ENCODE results near the gene SRCAP. TPM values are rescaled to one million over a fixed set of nuclear protein-coding genes. Genes with fewer than 3 reads are reported as not detected.

Gene SRCAP
- total and polyA plus RNA-seq, 2 of the 8 experiments (the other 6 are each of a cell fraction or from before 2014, with no cell fraction given): 5.5 to 54.3 TPM

GRCh38 chr16:30657866-30658730, 40.9 kb upstream of the SRCAP start, which contains the start of gene FBRS:
TSS of gene FBRS (plus strand) at chr16:30658431. CDS start at chr16:30659519, 1,088 bp downstream.
- FAIRE-seq: peak; percentile 89
- Histone ChIP-seq H3K36me3 (ENCODE audit: control insufficient read depth in 2 of 4, insufficient read depth in 4 of 4, low read length in 3 of 4) (peaks cover 0 to 3% (median 0%) of the 10 kb centered on the region in 4 experiments; a peak in 3 of 8 replicates), H3K4ac (replicated peaks; ENCODE audit: insufficient read length, low read depth, low read length) (no peak within 1 kb of the TSS)
- TF ChIP-seq MAFK (IDR thresholded peaks at IDR 0.05; ENCODE audit: low read depth, low read length) (no peak), CBX8 (IDR thresholded peaks at IDR 0.05; ENCODE audit: borderline replicate concordance, low read depth, low read length) (no peak), HDAC6 (IDR thresholded peaks at IDR 0.05; ENCODE audit: low read depth, low read length) (no peak), SP4 (IDR thresholded peaks at IDR 0.05; ENCODE audit: low read length) (peak; percentile 95), GABPA (IDR thresholded peaks at IDR 0.05; ENCODE audit: borderline replicate concordance, insufficient read depth, low read length) (no peak; the same call in 1 of the 2 replicates), RNF2 (IDR thresholded peaks at IDR 0.05; ENCODE audit: borderline replicate concordance, low read depth, low read length, missing control alignments, poor library complexity, severe bottlenecking) (no peak), JUN (IDR thresholded peaks at IDR 0.05; ENCODE audit: low read depth, low read length) (no peak)
- TF ChIP-seq, protein P1, sequence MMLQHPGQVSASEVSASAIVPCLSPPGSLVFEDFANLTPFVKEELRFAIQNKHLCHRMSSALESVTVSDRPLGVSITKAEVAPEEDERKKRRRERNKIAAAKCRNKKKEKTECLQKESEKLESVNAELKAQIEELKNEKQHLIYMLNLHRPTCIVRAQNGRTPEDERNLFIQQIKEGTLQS (IDR thresholded peaks at IDR 0.05; ENCODE audit: insufficient read depth, low read depth, low read length): no peak

More at GRCh38 chr16:30657866-30658730, 40.9 kb upstream of the SRCAP start, which contains the start of gene FBRS:
- Histone ChIP-seq H2BK15ac (ENCODE audit: low read length) (peak within 1 kb of the TSS; percentile 88; the same call in 1 of the 2 replicates), H3K79me2 (ENCODE audit: control insufficient read depth in 1 of 2, insufficient read depth in 2 of 2, low read length in 2 of 2) (no peaks in the 10 kb centered on the region), H3K18ac (ENCODE audit: extremely low read depth, low read length) (peak within 1 kb of the TSS; percentile 90), H3K4me1 (replicated peaks in 1 of 4; ENCODE audit: control insufficient read depth in 3 of 4, insufficient read depth in 4 of 4, low read length in 3 of 4) (peaks cover 2 to 13% (median 6%) of the 10 kb centered on the region in 4 experiments; a peak in 6 of 7 replicates), H3K4me2 (ENCODE audit: insufficient read depth in 1 of 2, low read depth in 2 of 2, low read length in 2 of 2) (peak within 1 kb of the TSS; percentile 71 to 73), H3K23ac (ENCODE audit: insufficient read length) (no peak within 1 kb of the TSS), H3K4me3 (ENCODE audit: extremely low read depth in 1 of 4, insufficient read depth in 2 of 4, low read depth in 3 of 4, low read length in 4 of 4) (peak within 1 kb of the TSS; percentile 61 to 96 (median 78)), H2BK120ac (replicated peaks; ENCODE audit: low read depth, low read length) (no peak within 1 kb of the TSS), H2BK12ac (ENCODE audit: low read depth, low read length) (peak within 1 kb of the TSS; percentile 95), H2AFZ (ENCODE audit: low read length) (peak within 1 kb of the TSS; percentile 83; the same call in 1 of the 2 replicates), H2BK20ac (ENCODE audit: low read length) (no peak within 1 kb of the TSS), H3K79me1 (ENCODE audit: low read depth, low read length) (no peaks in the 10 kb centered on the region), H3K56ac (replicated peaks; ENCODE audit: insufficient read length, low read depth, low read length) (no peak within 1 kb of the TSS), H3K23me2 (ENCODE audit: low read depth, low read length) (peaks cover 12% of the 10 kb centered on the region; the same call in 1 of the 2 replicates), H2AK5ac (ENCODE audit: low read depth, low read length) (no peak within 1 kb of the TSS), H4K20me1 (replicated peaks in 1 of 2; ENCODE audit: control insufficient read depth in 1 of 2, insufficient read depth in 2 of 2, low read length in 2 of 2) (peaks cover 16 to 29% of the 10 kb centered on the region in 2 experiments), H4K8ac (ENCODE audit: extremely low read depth, insufficient read depth, low read length) (peak within 1 kb of the TSS; percentile 94; the same call in 1 of the 2 replicates), H3K27ac (ENCODE audit: low read depth, low read length) (peak within 1 kb of the TSS; percentile 91), H3K9ac (replicated peaks in 1 of 4; ENCODE audit: extremely low read depth in 1 of 4, low read depth in 3 of 4, low read length in 3 of 4) (peak within 1 kb of the TSS; percentile 61 to 83 (median 76); a peak in 6 of 7 replicates), H4K5ac (ENCODE audit: insufficient read length, low read depth, low read length) (peak within 1 kb of the TSS; percentile 91), H3K9me3 (ENCODE audit: insufficient read depth in 2 of 2, low read depth in 1 of 2, low read length in 1 of 2) (no peaks in the 10 kb centered on the region), H2BK5ac (ENCODE audit: low read depth, low read length) (peak within 1 kb of the TSS; percentile 97), H3K27me3 (replicated peaks in 1 of 4; ENCODE audit: control insufficient read depth in 3 of 4, extremely low read depth in 1 of 4, insufficient read depth in 3 of 4, low read length in 3 of 4) (peaks cover 2 to 35% (median 22%) of the 10 kb centered on the region in 4 experiments), H3K14ac (ENCODE audit: insufficient read length) (no peak within 1 kb of the TSS), H4K91ac (replicated peaks; ENCODE audit: insufficient read length, low read length) (peak within 1 kb of the TSS; percentile 70)
- POLR2A ChIA-PET (ENCODE audit: partially characterized antibody): interaction anchor here (0.6 to 3.2 kb wide), 13 partner anchors 17 to 244 kb away, joined by 3 to 14 read pairs (median 5); partner anchors contain the start of genes CTF1, PHKG2 and SRCAP
- CTCF ChIA-PET (ENCODE audit: partially characterized antibody): interaction anchor here (0.7 to 2.6 kb wide), 4 partner anchors 20 to 260 kb away, joined by 3 to 10 read pairs (median 4); no protein-coding TSS in a partner anchor
- 2% methylated on average over 70 of the region's 86 CpGs; no CpG with 5 or more reads in 1 of the 2 experiments for WGBS, 2 experiments (ENCODE audit: extremely low coverage in 1 of 2, insufficient coverage in 1 of 2, insufficient read length in 1 of 2, insufficient replicate concordance in 2 of 2, low coverage in 1 of 2, low lambda C conversion rate in 2 of 2, missing lambda C conversion rate in 1 of 2)
- peak; percentile 98 to 100 for DNase-seq (ENCODE audit: low read depth in 1 of 2, low spot score in 2 of 2)

Data from H1 (cell line).